Activated CD8-positive, alpha-beta memory T cell treated with anti-CD3 and anti-CD28 coated beads, Interleukin-2, amount 50 U/mL, for 1 hour (primary cell): ENCODE results near the gene HIPK2.

Experiments
- DNase-seq: peaks from one replicate; pipeline ENCODE4 v3.0.0-alpha.2; 2020; ENCODE audit errors: extremely low read depth

HIPK2 gene

GRCh38 chr7:139735466-139735865 is 42.3 kb downstream of the HIPK2 start:
- DNase-seq: no peak

- no peak for DNase-seq
Measured at GRCh38 chr7:139734395-139734794, 43.4 kb downstream of the HIPK2 start.

DNA sequence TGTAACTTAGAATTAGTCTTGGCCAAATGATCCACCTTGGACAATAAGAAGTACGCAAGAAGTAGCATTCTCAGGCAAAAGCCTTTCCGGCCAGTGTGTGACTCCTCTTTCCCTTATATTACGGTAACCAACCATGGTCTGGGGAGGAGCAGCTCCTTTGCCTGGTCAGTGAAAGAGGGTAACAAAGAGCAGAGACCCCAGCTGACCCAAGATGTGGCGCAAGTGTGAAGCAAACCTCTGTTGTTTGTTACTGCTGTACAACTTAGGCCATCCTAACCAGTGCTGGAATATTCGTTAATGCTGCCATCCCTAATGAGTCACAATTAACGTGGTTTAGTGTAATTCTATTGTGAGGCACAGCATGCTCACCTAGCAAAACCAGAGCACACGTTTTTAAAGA is 44.0 kb downstream of the HIPK2 start:
- DNase-seq: no peak

GRCh38 chr7:139732471-139733167 is 45.2 kb downstream of the HIPK2 start:
- DNase-seq: no peak

GRCh38 chr7:139731802-139732470 is 45.9 kb downstream of the HIPK2 start:
- DNase-seq: no peak

DNA sequence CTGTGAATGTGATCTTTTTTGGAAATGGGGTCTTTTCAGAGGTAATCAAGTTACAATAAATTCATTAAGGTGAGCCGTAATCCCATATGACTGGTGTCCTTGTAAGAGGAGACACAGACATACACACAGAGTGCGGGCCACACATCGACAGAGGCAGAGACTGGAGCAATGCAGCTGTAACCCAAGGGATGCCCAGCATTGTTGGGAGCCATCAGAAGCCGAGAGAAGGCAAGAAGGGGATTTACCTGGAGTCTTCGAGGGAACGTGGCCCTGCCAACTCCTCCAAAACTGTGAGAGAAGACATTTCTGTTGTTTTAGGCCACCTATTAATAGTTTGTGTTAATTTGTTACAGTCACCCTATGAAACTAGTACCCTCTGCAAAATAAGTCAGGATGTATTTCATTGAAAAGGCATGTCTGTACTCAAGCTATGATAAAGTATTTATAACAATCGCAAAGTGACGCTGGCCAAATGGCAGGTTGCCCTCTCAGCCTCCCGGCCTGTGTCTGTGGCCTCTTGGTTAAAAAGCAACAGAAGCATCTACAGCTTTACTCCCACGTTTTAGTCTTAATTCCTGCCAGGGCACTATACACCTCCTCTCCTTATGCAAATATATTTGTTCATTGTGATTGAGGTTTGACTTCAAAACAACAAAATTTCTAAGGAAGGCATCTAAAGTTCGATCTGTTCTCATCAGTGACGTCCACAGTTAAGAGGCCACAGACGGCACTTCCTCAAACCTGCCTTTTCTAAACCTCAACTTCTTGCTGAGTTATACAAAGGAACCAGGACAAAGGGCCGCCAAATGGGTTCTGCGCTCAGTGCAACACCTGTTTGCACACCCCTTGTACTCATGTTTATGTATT is 46.8 kb downstream of the HIPK2 start:
- no peak for DNase-seq

DNA sequence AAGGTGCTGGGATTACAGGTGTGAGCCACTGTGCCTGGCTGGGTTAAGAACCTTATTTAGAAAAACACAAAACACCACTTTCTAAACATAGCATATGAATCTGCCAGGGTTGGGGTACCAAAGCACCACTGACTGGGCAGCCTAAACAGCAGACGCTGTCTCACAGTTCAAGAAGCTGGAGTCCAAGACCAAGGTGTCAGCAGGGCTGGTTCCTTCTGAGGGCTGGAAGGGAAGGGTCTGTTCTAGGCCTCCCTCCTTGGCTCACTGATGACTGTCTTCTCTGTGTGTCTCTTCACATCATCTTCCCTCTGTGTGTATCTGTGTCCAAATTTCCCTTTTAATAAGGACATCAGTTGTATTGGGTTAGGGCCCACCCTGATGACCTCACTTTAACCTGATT is 49.6 kb downstream of the HIPK2 start:
- DNase-seq: no peak

DNA sequence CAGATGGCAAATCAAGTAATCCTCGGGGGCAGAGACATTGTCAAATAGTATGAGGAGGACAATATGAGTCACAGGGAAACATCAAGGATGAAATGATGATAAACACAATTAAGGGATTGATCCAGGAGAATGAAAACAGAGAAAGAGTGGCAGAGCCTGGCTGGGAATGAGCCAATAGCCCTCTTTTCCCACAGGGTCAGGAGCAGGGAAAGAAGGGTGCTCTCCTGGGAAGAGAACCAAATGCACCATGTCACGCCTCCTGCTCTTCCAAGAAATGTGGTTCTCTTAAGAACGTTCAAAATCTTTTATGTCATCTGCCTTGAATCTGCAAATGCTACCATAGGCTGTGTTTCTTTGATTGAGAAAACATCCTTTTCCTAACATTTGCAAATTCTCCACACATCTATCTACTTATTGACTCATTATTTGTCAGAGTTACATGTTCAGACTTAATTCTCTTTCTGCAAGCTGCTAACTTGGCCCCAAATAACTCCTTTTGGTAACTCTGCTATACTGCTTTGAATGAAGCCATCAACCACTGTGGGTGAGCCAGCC is 50.6 kb downstream of the HIPK2 start:
- no peak for DNase-seq

DNA sequence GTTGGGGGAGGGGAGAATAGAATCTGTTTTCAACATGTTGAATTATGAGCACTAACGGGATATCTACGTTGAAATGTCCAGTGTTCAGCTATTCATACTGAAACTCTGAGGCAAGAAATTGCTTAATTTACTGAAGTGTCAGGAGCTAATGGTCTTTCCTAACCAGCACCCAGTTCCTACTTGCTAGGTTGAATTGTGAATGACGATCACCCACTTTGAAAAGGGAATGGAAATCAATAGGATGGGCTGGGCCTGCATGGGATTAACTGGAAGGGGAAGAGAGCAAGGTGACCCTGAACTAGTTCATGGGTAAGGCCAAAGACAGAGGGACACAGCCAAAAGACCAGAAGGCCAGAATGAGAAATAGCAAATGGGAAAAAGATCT is 51.3 kb downstream of the HIPK2 start:
- no peak for DNase-seq

DNA sequence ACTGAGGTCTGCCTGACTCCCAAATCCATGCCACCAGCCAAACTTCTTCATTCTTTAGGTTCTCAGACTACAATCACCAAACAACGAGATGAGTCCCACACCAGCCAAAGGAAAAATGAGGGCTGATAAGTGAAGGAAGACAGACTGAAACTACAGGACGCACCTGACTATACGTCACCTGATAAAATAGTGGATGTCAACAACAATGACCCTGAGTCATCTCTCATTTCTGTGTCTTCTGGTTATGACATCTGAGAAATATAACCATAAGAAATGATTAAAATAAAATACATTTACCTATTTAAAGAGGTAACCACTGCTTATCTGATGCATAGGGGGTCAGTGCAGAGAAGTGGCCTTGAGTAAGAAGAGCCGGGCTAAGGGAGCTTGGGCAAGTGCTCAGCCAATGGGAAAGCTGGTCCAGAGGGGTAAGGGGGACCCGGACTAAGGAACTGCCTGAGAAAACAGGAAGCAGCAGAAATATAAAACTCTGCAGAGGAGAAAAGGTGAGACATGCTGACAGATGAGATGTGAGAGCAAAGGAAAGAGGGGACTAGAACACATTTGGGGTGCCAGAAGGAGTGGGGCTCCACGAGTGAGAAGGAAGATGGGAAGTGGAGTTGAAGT is 51.8 kb downstream of the HIPK2 start:
- no peak for DNase-seq

DNA sequence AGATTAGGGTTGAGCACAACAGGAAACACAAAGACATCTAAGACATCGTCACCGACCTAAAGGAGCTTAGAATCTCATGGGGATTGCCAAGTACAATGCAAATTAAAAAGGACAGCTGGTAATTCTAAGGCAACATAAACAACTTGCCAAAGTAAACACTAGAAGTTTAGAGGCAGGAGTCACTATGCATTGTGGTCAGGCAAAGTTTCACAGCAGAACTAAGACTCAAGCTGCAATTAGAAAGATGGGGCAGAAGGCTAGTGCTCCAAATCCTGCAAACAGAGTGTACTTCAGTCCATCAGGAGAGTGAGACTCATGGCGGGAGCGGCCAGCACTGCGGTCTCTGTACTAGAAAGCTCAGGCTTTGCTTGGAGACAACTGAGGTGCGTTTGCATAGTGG is 52.7 kb downstream of the HIPK2 start:
- no peak for DNase-seq

DNA sequence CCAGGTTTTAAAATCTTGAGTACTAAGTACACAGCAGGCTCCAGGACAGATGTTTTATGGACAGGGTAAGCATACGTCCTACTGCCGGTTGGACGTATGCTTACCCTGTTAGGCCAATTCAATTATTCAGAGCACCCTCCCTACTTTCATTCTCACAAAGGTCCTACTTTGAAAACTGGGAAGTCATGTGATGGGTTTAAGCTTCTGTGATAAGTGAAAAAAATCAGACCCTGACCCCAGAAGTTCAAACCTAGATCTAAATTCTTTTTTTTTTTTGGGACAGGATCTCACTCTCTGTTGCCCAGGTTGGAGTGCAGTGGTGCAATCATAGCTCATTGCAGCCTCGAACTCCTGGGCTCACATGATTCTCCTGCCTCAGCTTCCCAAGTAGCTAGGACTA is 55.2 kb downstream of the HIPK2 start:
- no peak for DNase-seq

DNA sequence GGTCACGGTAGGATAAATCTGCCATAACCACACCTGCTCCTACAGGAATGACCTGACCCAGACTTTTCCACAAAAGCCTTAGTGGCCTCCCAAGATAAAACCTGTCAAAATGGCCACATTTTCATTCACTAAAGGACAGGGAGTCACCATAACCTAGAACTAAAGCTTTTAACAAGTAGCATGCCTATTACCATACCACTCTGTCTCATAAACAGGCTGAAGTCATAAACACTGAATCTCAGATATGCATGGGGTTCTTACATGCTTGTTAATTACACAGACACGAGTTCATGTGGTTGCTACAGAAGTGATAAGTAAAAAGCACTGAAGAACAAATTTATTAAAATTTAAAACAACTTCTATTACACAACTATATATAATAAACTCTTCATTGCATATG is 56.0 kb downstream of the HIPK2 start:
- DNase-seq: no peak

DNA sequence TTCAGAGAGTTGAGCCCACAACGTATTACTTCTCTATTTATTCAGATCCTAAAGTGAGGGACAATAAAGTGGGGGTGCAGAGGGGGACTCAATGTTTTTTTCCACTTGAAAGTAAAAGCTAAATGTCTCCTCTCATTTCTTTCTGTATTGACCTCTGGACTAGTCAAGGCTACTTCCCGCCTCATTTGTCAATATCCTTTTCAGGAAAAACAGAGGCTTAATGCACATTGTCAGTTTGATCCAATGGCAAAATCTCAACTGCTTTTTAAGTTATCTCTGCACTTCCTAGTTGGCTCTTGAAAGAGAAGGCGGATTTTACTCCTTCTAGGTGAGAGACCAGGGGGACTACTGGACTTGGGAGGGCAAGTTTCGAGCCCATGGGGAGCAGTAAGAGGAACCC is 56.4 kb downstream of the HIPK2 start:
- no peak for DNase-seq

GRCh38 chr7:139720705-139721231 is 57.0 kb downstream of the HIPK2 start:
- no peak for DNase-seq

GRCh38 chr7:139720186-139720585 is 57.6 kb downstream of the HIPK2 start:
- no peak for DNase-seq

- DNase-seq: no peak
Measured at GRCh38 chr7:139718859-139719258, 58.9 kb downstream of the HIPK2 start.

- DNase-seq: no peak
Measured at GRCh38 chr7:139718141-139718540, 59.7 kb downstream of the HIPK2 start.

- DNase-seq: no peak
Measured at GRCh38 chr7:139716156-139716942, 61.4 kb downstream of the HIPK2 start.

GRCh38 chr7:139715194-139715815 is 62.5 kb downstream of the HIPK2 start:
- DNase-seq: no peak
